ENCODE data around the gene CXCL14. TPM values are rescaled to one million over a fixed set of nuclear protein-coding genes. Genes with fewer than 3 reads are reported as not detected.

CXCL14 gene
- total RNA-seq, 1 donor from 2014 or later, result not detected

Other genes with a start within 250 kb of the CXCL14 start
- gene MACROH2A1, start 179.8 kb downstream of the CXCL14 start, total RNA-seq, result 304 and 306 TPM in 2 replicates
- gene DCANP1, start 131.6 kb downstream of the CXCL14 start, total RNA-seq, result not detected in 2 replicates
- gene TIFAB, start 126.6 kb downstream of the CXCL14 start, total RNA-seq, result not detected in 2 replicates
- not detected in 2 replicates for gene NEUROG1, start 43.0 kb downstream of the CXCL14 start, total RNA-seq

All from T-helper 1 cell treated with Interleukin-12 subunit alpha and Interleukin-12 subunit beta and Interleukin-4 antibody, amounts not matched to agents 30 ng/mL and 1 ng/mL, for 36 hours (primary cell).